HG02763 (cell line): ENCODE measurements around the gene METTL23.
"Not testable (repeated sequence)": the region's sequence is repeated elsewhere in the genome, so short reads cannot be mapped to it uniquely, and the experiment has no call there.

ENCODE experiments used
- ATAC-seq: cut with Tn5 transposase; IDR thresholded peaks from one replicate; pipeline ENCODE4 v1.9.1; 2021; ENCODE audit warnings: mild to moderate bottlenecking, moderate library complexity; ENCODE audit not compliant: unreplicated experiment

The METTL23 gene

GRCh38 chr17:76713765-76714164 is 12.9 kb upstream of the METTL23 start:
- ATAC-seq = no peak

GRCh38 chr17:76714336-76714735 is 12.3 kb upstream of the METTL23 start:
- no peak for ATAC-seq

GRCh38 chr17:76714822-76715495 is 11.7 kb upstream of the METTL23 start:
- ATAC-seq = no peak

- no peak for ATAC-seq
Measured at GRCh38 chr17:76715496-76715830, 11.2 kb upstream of the METTL23 start.

GRCh38 chr17:76716146-76716838 is 10.3 kb upstream of the METTL23 start:
- ATAC-seq = no peak

- no peak for ATAC-seq
Measured at GRCh38 chr17:76716839-76717215, 9.8 kb upstream of the METTL23 start.

- no peak for ATAC-seq
Measured at GRCh38 chr17:76718516-76718915, 8.1 kb upstream of the METTL23 start.

DNA sequence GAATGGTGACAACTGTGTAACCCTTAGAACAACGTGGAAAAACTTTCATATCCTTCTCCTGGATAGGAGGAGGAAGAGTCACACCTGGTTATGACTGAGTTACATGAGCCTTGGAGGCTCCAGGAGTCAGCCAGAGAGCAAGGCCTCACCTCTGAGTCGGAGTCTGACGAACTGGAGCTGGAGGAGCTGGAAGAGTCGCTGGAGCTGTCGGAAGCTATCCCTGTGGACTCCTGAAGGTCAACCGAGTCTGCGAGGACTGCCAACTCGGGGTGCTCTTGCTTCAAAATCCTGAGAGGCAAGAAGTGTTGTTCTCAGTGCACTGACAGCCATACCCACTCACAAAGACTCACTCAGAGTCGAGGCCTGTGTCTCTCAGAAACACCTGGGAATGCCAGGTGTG is 6.4 kb upstream of the METTL23 start:
- no peak for ATAC-seq

DNA sequence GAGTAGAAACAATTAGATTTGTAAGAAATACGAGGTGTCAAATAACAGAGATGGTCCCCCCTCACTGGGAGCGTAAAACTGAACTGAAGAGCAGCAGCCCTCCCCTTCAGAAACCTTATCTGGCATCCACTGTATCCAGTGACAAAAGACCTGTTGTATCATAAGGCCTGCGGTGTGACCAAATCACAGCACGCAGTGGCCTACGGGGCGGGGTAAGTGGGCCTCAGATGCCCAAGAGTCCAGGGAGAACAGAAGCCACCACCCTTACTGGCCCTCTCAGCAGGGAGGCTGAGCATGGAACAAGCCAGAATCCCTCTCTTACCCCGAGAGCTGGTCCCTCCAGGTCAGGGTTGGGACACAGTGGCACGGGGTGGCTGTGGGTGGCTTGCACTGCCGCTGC is 5.7 kb upstream of the METTL23 start:
- ATAC-seq = no peak

GRCh38 chr17:76721463-76721862 is 5.2 kb upstream of the METTL23 start:
- ATAC-seq = no peak

GRCh38 chr17:76722279-76722678 is 4.4 kb upstream of the METTL23 start:
- ATAC-seq = no peak

DNA sequence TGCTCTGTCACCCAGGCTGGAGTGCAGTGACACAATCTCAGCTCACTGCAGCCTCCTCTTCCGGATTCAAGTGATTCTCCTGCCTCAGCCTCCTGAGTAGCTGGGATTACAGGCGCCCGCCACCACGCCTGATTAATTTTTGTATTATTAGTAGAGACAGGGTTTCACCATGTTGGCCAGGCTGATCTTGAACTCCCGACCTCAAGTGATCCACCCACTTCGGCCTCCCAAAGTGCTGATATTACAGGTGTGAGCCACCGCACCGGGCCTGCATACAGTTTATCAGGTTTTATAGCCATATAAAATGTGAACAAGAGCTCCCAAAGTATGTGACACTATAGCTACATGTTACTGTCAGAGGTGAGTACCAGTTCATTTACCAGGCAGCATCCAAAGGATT is 3.7 kb upstream of the METTL23 start:
- not testable (repeated sequence) for ATAC-seq

- ATAC-seq = no peak
Measured at GRCh38 chr17:76723812-76724211, 2.8 kb upstream of the METTL23 start.

DNA sequence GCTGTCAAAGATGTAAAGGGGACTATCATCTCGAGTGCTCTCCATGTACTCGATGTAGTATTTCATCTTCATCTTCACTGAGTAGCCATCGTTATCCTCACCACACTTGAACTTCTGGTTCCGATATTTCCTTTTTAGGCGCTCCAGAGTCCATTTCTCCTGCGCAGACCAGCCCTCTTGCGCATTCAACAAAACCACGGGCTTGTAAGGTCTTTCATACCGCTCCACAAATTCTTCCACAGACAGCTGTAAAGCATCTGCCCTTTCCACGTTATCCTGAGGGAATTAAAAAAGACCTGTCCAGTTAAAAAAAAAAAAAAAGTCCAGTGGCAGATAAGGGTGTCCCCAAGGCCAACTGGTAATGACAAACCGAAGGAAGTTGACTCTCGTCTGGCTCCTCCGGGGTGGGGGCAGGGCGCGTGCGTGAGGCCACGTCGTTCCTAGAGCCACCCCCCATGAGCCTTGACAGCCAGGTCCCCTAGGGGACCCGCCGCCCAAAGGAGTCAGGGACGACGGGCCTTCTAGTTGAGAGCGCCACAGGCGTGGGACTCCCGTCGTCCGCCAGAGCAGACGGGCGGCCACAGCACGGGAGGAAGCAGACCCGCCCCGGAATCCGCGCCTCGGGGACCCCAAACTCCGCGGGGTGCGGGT is 934 bp upstream of the METTL23 start:
- ATAC-seq = peak; percentile 20

- ATAC-seq = peak; percentile 67
Measured at GRCh38 chr17:76726231-76726775, 336 bp upstream of the METTL23 start, which contains the start of gene JMJD6. JMJD6 (minus strand) TSS chr17:76726606; CDS start chr17:76726475, 131 bp downstream.

DNA sequence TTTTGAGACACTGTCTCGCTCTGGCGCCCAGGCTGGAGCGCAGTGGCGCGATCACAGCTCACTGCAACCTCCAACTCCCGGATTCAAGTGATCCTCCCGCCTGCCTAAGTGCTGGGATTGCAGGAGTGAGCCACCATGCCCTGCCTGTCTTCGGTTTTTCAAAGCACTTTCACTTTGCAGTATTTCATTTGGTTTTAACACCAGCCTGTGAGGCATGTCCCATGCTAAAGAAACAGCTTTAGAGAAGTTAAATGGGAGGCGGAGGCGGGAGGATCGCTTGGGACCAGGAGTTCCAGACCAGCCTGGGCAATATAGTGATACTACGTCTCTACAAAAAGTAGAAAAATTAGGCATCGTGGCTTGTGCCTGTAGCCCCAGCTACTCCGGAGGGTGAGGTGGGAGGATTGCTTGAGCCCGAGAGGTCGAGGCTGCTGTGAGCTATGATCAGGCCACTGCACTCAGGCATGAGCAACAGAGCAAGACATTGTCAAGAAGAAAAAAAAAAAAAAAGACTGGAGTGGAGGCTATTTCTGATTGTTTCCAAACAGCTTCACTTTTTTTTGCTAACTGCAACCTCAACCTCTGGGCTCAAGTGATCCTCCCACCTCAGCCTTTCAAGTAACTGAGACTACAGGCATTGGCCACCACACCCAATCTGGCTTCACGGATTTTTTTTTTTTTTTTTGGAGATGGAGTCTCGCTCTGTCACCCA is 1.3 kb downstream of the METTL23 start:
- no peak for ATAC-seq

DNA sequence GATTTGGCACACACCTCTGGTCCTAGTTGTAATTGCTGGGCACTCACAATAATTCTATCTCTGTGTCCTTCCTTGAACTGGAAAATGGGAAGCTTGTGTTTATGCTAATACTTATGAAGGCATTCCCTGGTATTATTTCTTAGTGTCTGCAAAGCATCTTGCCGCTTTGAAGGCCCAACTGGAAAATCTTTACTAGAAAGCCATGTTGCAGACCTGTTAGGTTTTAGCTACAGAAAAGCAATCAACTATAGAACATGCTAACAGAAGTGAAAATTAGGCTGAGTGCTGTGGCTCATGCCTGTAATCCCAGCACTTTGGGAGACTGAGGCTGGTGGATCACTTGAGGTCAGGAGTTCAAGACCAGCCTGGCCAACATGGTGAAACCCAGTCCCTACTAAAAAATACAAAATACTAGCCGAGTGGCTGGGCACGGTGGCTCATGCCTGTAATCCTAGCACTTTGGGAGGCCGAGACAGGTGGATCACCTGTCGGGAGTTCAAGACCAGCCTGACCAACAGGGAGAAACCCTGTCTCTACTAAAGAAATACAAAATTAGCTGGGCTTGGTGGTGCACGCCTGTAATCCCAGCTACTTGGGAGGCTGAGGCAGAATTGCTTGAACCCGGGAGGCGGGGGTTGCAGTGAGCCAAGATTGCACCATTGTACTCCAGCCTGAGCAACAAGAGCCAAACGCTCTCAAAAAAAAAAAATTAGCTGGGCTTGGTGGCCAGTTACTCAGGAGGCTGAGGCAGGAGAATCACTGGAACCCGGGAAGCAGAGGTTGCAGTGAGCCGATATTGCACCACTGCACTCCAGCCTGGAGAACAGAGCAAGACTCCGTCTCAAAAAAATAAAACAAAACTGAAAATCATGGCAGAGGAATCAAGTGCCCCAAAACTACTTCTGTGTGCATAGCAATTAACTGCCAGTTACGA is 5.4 kb downstream of the METTL23 start:
- not testable (repeated sequence) for ATAC-seq

DNA sequence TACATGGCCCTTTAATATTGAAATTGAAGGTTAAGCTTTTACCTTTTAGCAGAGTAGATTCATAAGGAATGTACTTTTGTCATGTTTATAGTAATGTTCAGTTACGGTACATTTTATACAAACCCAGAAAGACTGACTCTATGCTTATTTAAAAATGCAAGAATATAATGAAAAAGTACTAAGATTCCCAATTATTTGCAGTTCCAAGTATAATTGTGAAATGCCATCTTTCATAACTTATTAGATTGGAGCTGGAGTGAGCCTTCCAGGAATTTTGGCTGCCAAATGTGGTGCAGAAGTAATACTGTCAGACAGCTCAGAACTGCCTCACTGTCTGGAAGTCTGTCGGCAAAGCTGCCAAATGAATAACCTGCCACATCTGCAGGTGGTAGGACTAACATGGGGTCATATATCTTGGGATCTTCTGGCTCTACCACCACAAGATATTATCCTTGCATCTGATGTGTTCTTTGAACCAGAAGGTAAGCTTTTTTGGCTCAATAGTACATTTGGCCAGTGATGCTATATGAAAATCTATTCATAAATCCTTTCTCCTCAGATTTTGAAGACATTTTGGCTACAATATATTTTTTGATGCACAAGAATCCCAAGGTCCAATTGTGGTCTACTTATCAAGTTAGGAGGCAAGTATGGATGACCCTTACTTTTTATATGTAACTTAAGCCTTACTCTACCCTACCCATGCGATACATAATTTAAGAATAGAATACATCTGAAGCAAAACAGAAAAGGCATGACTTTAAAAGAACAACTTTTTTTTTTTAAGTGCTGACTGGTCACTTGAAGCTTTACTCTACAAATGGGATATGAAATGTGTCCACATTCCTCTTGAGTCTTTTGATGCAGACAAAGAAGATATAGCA is 6.3 kb downstream of the METTL23 start:
- ATAC-seq = no peak

GRCh38 chr17:76733618-76733957 is 6.9 kb downstream of the METTL23 start:
- ATAC-seq = no peak
